GM12801 (cell line): ENCODE data around the gene PLA2G4C.

Experiments
- CTCF ChIP-seq: IDR thresholded peaks from one replicate; pipeline ENCODE4 v1.5.1; 2011; ENCODE audit warnings: control low read depth; ENCODE audit not compliant: insufficient read length; ENCODE audit errors: extremely low read depth

Gene PLA2G4C

GRCh38 chr19:48060381-48060780 lies 50.2 kb downstream of the PLA2G4C start:
- no peak for TF ChIP-seq CTCF

DNA sequence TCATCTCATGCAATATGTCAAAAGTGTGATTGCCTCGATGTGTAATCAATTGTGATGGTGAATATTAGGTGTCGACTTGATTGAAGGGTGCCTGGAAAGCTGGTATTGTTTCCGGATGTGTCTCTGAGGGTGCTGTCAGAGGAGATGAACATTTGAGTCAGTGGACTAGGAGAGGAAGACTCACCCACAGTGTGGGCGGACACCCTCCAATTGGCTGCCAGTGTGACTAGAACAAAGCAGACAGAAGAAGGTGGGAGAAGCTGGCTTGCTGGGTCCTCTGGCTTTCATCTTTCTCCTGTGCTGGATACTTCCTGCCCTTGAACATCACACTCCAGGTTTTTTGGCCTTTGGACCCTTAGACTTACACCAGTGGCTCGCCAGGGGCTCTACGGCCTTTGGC lies 51.3 kb downstream of the PLA2G4C start:
- no peak for TF ChIP-seq CTCF

DNA sequence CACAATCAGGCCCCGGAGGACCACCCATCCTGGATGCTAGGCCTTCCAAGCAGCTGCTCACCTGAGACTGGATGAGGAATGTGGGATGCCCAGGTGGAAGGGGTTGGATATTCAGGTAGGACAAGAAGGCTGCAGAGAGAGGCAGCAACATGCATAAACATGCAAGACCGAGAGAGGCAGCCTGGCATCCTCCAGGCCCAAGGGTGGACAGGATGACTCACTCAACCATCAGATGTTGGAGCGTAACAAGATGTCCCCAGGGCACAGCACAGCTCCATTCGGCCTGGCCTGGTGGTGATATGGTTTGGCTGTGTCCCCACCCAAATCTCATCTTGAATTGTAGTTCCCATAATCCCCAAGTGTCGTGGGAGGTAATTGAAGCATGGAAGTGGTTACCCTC lies 56.8 kb downstream of the PLA2G4C start:
- TF ChIP-seq CTCF, result no peak

- TF ChIP-seq CTCF, result no peak
Measured at GRCh38 chr19:48053076-48053475, 57.5 kb downstream of the PLA2G4C start.

DNA sequence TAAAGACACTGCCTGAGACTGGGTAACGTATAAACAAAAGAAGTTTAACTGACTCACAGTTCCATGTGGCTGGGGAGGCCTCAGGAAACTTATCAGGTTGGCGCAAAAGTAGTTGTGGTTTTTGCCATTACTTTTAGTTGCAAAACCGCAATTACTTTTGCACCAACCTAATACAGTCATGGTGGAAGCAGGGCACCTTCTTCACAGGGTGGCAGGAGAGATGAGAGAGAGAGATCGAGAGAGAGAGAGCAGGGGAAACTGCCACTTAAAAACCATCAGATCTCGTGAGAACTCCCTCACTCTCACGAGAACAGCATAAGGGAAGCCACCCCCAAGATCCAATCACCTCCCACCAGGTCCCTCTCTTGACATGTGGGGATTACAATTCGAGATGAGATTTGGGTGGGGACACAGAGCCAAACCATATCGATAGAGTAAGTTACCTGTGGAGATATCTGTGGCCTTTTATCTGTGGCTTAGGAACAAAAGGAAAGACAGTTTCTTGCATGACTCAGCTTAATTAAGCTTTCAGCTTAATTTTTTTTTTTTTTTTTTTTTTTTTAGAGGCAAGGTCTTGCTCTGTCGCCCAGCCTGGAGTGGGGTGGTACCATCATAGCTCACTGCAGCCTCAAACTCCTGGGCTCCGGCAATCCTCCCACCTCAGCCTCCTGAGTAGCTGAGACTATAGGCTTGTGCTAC lies 59.1 kb downstream of the PLA2G4C start:
- TF ChIP-seq CTCF, result no peak

GRCh38 chr19:48044561-48044960 lies 66.1 kb downstream of the PLA2G4C start:
- no peak for TF ChIP-seq CTCF

DNA sequence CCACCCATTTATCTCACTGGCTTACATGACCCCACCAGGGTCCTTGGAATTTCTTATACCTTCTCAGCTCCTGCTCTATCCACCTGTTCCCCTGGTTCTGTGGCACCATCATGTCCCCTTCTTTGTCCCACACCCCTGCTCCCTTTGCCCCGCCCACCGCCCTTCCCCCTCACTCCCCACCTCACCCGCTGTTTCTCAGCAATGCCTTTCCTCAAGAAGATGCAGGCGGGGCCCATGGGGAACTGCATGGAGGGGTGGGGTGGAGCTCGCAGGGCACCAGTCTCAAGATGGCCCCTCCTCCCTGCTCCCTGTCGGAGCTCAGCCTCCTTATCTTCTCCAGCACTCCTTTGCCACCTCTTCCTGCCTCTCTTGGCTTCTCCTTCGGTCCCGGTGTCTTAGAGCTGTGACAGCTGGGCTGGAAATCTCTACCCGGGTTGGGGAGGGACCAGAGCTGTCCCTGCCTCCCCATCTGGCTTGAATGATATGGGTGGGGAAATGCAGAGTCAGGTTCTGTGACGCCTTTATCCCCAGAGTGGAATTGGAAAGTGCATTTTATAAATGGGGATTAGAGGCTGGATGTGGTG lies 66.8 kb downstream of the PLA2G4C start, which contains the start of gene CABP5:
TSS of gene CABP5 (minus strand) at position 405 of the 584 bp plus-strand sequence. CDS start at position 248, 157 bp downstream.
- TF ChIP-seq CTCF, result no peak
